GM21723 (cell line): Measurements from ENCODE around the gene ATMIN.

Experiments used
- ATAC-seq: cut with Tn5 transposase; IDR thresholded peaks from one replicate; pipeline ENCODE4 v1.9.1; 2021; ENCODE audit warnings: mild to moderate bottlenecking, moderate library complexity; ENCODE audit not compliant: unreplicated experiment

ATMIN gene

GRCh38 chr16:81005610-81006161 is 30.0 kb upstream of the ATMIN start:
- no peak for ATAC-seq

GRCh38 chr16:81006211-81006812 is 29.3 kb upstream of the ATMIN start:
- ATAC-seq = peak; percentile 45

DNA sequence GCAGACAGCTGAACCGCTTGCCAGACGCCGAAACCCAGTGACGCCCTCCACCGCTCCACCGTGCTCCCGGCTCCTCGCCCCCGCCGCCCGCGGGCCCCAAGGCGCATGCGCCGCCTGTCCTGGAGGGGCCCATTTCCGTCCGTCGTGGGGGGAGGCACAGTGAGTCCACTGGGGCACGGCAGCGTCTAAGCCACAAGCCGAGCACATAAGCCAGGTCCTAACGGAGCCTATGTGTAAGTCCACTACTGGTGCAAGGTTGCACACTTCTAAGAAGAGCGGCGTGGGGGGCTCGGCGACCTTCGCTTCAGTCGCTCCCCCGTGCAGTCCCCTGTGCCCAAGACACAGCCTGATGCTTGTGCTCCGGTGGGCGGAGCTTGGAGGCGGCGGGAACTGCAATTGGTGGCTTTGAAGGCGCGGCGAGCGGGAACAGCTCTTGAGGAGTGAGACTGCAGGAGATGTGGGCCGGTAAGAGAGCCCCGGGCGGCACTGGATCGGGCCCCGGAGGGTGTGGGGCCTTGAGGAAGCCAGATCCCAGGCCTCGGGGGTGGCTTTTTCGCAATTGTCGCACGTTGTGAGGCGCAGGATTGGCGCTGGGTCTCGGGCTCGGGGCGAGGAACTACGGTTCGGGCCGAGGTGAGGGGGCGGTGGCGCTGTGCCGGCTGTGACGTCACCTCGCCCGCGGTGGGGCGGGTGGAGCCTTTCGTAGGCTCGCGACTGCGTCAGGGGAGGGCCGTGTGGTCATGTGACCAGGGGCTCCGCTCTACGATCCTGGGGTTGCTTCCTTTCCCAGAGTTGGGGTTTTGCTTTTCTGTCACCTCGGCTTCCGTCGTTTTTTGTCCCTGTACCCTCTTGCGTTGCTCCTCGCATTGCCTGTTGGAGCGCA is 28.6 kb upstream of the ATMIN start, which contains the start of the genes CENPN and CMC2:
Gene CENPN, plus strand, starts transcription at position 402 of the 883 bp plus-strand sequence. CDS start 4,726 bp downstream, outside the sequence.
Gene CMC2, minus strand, starts transcription at position 73 of the 883 bp plus-strand sequence. CDS start 9,491 bp downstream, outside the sequence.
- ATAC-seq = peak; percentile 87

GRCh38 chr16:81008505-81008789 is 27.2 kb upstream of the ATMIN start:
- ATAC-seq = no peak

DNA sequence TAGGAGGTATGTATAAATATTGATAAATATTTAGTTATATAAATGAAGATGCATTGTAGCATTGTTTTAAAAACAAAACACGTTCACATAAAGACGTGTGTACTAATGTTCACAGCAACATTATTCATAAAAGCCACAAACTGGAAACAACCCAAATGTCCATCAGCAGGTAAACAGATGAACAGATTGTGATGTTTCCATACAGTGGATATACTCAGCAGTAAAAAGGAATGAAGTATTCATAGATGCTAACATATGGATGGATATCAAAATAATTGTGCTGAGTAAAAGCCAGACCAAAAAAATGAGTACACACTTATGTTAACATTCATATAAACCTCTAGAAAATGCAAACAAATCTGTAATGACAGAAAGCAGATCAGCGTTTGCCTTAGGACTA is 22.7 kb upstream of the ATMIN start:
- ATAC-seq = no peak

DNA sequence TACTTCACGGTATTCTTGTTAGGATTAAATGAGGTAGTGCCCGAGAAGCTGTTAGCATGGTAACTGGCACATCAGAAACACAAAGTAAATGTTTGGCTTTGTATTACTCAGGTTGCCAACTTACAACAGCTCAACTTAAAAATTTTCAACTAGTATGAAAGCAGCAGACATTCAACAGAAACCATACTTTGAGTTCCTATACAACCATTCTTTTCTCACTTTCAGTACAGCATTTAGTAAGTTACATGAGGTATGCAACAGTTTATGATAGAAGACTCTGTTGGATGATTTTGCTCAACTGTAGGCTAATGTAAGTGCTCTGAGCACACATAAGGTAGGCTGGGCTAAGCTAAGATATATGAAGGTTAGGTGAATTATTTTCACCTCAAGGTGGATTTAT is 21.0 kb upstream of the ATMIN start:
- ATAC-seq = no peak

DNA sequence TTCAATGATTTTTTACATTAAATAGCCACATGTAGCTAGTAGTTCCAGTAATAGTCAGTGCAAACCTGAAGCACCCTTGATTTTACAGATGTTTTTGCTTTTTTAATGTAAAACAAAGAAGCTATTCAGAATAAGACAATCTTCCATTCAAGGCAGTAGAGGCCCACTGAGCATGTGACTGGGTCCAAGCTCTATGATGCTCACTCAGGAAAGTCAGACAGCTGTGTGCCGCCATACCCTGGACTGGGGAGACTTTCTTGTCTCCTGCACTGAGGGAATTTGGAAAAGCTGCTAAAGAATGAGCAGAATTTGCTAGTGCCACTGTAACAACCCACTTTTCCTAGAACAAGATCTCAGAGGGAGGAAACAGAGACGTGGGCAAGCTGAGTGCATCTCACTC is 17.1 kb upstream of the ATMIN start:
- no peak for ATAC-seq

- ATAC-seq = no peak
These were observed 9.2 kb upstream of the ATMIN start for GRCh38 chr16:81026429-81026828.

DNA sequence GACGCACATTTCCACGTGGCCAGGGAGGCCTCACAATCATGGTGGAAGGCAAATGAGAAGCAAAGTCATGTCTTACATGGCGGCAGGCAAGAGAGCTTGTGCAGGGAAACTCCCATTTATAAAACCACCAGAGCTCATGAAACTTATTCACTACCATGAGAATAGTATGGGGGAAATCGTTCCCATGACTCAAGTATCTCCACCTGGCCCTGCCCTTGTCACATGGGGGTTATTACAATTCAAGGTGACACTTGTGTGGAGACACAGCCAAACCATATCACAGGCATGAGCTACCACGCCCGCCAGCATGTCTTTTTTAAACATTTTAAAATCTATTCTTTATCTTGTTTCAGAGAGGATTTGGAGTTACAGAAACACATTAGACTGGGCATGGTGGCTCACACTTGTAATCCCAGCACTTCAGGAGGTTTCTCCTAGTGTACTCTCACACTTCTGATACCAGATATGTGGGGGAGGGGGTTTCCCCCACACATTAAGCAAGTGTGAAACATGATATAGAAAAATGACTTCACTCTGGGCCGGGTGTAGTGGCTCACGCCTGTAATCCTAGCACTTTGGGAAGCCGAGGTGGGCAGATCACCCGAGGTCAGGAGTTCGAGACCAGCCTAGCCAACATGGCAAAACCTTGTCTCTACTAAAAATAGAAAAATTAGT is 5.6 kb upstream of the ATMIN start:
- no peak for ATAC-seq

GRCh38 chr16:81035975-81036750 is 521 bp downstream of the ATMIN start:
- ATAC-seq = peak; percentile 55

DNA sequence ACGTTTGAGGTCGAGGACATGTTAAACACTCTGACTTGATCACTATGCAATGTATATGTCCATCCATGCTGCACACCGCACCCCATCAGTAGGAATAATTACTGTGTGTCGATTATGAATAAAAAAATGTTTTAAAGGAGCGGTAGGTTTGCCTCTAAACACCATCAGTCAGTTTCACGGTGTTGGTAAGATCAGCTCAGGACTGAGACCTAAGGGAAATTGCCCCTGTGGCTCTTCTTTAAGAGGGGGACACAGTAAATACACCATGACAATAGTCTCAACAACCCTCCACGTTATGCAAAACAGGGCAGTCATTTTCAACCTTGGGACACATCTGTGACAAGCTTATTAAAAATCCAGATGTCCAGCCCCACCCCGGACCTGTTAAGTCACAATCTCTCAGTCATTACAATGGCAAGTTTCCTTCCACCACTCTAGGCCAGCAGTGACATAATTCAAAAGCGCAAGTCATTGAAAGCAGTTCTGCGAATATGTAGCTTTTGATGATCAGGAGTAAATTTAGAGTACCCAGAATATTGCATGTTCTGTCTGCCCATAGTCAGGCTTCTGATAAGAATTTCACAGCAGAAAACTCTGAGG is 1.2 kb downstream of the ATMIN start:
- ATAC-seq = no peak

DNA sequence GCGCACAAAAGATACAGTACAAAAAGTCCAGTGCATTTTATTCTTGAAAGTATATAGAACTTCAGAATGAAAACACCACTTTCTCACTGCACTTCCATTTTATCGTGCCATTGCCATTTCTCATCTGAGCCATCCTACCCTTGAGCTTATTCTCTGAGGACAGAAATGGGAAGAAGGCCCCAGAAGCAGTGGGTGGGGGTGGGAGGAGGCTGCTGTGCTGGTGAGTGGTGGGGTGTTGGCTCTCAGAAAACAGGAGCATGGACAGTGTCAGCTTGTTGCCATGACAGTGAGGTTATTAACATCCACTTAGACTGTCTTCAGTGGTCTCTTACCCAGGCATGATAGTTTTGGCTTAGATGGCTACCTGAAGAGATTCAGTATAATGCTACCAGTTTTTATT is 4.5 kb downstream of the ATMIN start:
- ATAC-seq = no peak

DNA sequence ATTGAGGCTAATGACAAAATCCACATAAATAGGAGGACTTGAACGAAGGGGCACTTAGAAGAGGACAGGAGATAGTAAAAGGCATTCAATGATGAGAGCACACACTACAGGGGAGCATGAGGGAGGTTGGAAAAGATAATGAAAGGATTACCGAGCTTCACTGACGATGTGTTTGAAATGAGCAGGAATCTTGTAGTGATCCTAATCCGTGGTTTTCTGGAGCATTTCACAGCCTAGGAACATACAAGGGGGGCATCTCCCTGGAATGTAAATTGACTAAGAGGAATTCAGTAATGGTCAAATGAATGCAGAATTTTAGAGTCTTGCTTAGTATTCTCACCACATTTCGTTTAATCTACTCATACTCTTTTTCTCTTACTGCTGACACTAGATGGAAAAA is 5.2 kb downstream of the ATMIN start:
- no peak for ATAC-seq

GRCh38 chr16:81041696-81042095 is 6.1 kb downstream of the ATMIN start:
- no peak for ATAC-seq

GRCh38 chr16:81042821-81043220 is 7.2 kb downstream of the ATMIN start:
- ATAC-seq = no peak

GRCh38 chr16:81053761-81054160 is 18.1 kb downstream of the ATMIN start:
- ATAC-seq = no peak

DNA sequence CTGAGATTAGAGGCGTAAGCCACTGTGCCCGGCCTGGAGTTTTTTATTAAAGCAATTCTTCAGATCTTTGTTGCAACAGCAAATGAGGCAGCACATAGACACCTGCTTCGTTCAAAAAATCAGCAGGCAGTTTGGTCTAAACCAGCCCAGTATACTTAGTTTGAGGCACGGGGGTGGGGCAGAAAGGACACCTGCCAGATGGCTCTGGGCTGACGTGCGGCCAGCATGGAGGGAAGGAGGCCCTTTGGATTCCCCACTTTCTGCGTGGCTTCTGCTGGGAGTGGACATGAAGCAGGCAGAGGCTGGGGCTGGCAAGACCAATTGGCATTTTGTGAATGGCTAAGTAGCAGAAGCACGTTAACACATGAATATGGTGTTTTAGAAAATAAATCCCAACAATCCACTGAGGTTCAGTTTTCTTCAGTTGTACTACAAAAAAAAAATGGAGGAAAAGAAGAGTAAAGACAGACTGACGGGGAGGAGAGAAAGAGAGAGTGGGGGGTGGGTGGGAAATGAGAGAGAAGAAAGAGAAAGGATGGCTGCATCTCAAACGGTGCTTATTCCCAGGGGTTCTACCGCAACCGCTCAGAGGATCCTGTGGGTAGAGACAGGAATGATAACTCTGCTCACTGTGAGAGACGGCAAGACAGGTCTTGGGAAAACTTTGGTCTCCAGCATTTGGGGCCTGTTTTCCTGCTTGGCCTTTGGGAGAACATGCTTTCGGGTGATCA is 25.1 kb downstream of the ATMIN start:
- ATAC-seq = no peak

GRCh38 chr16:81061307-81061640 is 25.6 kb downstream of the ATMIN start:
- no peak for ATAC-seq

DNA sequence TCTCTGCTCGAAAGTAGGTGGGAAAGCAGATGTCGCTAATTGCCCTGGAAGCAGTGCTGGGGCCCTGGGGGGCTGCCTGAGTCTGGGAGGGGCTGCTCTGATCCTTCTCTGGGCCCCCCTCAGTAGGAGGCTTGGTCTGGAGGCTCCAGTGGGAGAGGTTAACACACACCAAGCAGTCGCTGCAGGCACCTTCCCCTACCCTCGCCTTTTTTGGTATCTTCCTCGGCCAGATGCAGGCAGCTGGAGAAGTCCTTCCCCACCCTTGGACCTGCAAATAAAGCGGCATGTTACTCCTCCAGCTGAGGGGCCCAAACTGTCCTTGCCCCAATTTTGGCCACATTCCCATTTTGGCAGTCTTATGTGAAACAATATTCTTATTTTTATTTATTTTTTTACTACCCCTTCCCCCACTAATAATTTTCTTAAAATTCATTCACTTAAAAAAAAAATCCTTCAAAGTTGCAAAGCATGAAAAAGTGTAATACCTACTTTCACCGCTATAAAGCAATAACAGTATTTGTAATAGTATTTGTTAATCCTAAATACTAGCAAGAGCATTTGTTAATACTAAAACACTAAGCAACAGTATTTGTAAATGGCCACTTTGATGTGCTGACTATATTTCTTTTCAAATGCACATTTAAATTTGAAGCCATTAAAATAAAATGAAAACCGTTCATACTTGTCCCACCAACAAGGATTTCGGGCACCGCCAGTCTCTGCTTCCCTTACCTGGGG is 26.4 kb downstream of the ATMIN start:
- ATAC-seq = no peak
